H54 (cell line): ENCODE results near the gene RNF169.

ENCODE experiments used
- DNase-seq: peaks from one replicate; pipeline ENCODE4 v3.0.0; 2011; ENCODE audit warnings: low spot score, mixed read lengths; ENCODE audit not compliant: insufficient read length
- FAIRE-seq: peaks from 3 replicates; lab custom pipeline; 2011; peaks lifted over from hg19 to GRCh38; lab: Jason Lieb, UNC
- POLR2A ChIP-seq: IDR thresholded peaks from 2 replicates; pipeline ENCODE4 v1.6.1; 2011; ENCODE audit warnings: low read depth, mild to moderate bottlenecking, low read length

The RNF169 gene

GRCh38 chr11:74719011-74719410 lies 29.6 kb upstream of the RNF169 start:
- FAIRE-seq = no peak
- no peak for TF ChIP-seq POLR2A

GRCh38 chr11:74720596-74721478 lies 27.8 kb upstream of the RNF169 start:
- DNase-seq (no peak), FAIRE-seq (no peak)
- no peak for TF ChIP-seq POLR2A

More at GRCh38 chr11:74719011-74719410, 29.6 kb upstream of the RNF169 start:
- no peak for DNase-seq

GRCh38 chr11:74721479-74721835 lies 27.2 kb upstream of the RNF169 start:
- FAIRE-seq = no peak
- TF ChIP-seq POLR2A = no peak
- DNase-seq = no peak

GRCh38 chr11:74723511-74723910 lies 25.1 kb upstream of the RNF169 start:
- no peak for TF ChIP-seq POLR2A
- no peak for FAIRE-seq
- no peak for DNase-seq

- DNase-seq (no peak), FAIRE-seq (no peak)
- no peak for TF ChIP-seq POLR2A
Observed at GRCh38 chr11:74725701-74726100, 22.9 kb upstream of the RNF169 start.

GRCh38 chr11:74726547-74727182 lies 22.0 kb upstream of the RNF169 start:
- DNase-seq (peak; percentile 92), FAIRE-seq (no peak)
- no peak for TF ChIP-seq POLR2A

- DNase-seq = no peak
- no peak for TF ChIP-seq POLR2A
- no peak for FAIRE-seq
Observed at GRCh38 chr11:74729397-74729796, 19.3 kb upstream of the RNF169 start.

- FAIRE-seq (no peak), DNase-seq (no peak)
- no peak for TF ChIP-seq POLR2A
Observed at GRCh38 chr11:74730571-74731260, 17.9 kb upstream of the RNF169 start.

GRCh38 chr11:74731301-74732094 lies 17.2 kb upstream of the RNF169 start, which contains the start of gene CHRDL2:
TSS of gene CHRDL2 (minus strand) at chr11:74731426. CDS start at chr11:74730888, 538 bp downstream.
- DNase-seq = no peak

GRCh38 chr11:74734559-74734925 lies 14.1 kb upstream of the RNF169 start:
- TF ChIP-seq POLR2A = no peak
- no peak for DNase-seq
- no peak for FAIRE-seq

More at GRCh38 chr11:74731301-74732094, 17.2 kb upstream of the RNF169 start, which contains the start of gene CHRDL2:
- FAIRE-seq = no peak
- no peak for TF ChIP-seq POLR2A

- FAIRE-seq (no peak), DNase-seq (no peak)
- no peak for TF ChIP-seq POLR2A
Observed at GRCh38 chr11:74735365-74735928, 13.2 kb upstream of the RNF169 start.

GRCh38 chr11:74736031-74736430 lies 12.6 kb upstream of the RNF169 start:
- no peak for TF ChIP-seq POLR2A
- DNase-seq (no peak), FAIRE-seq (no peak)
